ENCODE data around the gene LGR6.
A peak's percentile ranks its signal among the peaks of the same experiment; 100 is the strongest.

LGR6 gene

DNA sequence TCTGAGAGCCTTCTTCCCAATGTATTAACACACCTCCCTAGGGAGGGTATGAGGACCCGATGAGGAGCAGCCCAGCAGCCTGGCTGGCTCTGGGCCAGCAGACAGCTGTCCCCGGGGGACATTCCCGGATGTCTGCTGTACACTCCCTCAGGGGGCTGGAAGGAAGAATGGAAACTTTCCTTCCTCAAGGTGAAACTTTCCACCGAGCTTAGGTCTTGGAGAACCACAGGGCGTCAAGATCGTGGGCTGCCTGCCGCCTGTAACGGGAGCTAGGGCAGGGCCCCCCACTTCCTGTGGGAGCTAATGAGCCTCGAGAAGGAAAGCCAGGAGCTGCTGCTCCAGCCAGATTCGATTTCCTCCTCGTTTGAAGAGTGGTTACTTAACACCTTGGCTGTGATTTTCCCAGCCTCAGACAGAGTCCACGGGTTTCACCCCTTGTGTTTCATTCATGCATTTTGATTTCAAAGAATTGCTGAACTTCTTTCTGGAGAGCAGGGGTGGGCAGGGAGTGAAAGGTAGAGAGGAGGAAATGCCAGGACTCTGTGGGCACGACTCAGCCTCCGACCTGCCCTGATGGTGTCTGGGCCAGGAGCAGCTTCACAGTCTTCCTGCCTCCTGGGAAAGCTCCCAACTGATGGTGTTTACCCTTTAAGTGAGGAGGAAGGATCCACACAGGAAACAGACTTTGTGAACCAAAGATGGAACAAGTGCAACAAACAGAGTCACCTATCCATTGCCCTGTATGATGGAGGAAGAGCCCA, 118.5 kb downstream of the LGR6 start:
- no peak overlapping the region for H3K4me3 Mint-ChIP-seq
- H3K9me3 Mint-ChIP-seq = no peaks in the 10 kb centered on the region
- no peaks in the 10 kb centered on the region for H3K4me1 Mint-ChIP-seq (ENCODE audit: low read depth)
- H3K36me3 Mint-ChIP-seq (ENCODE audit: low read depth) = no peaks in the 10 kb centered on the region
- H3K27me3 Mint-ChIP-seq (ENCODE audit: low read depth) = peaks cover 17% of the 10 kb centered on the region
- H3K27ac Mint-ChIP-seq = no peak overlapping the region

DNA sequence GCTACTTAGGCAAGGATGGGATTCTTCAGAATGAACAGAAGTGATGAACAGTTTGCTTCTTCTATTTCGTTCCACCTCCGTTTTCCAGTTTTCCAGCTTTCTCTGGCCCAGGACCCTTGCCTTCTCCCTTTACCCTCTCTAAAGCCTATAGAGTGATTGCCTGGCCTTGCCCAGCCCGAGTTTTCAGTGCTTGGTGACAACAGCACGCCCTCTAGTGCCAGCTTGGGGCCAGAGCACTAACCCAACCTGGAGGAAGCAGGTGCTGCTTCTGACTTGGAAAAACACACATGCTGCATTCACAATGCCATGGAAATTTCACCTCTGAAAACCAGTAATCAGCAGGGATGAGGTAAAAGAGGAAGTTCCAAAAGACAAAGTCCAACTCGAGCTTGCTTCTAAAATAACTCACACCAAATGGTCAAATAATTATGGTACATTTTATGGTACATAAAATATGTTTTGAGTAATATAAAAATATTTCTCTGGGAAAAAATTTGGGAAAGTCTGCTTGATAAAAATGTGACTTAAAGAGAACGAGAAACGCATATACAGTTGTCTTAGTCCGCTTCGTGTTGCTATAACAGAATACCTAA, 122.1 kb downstream of the LGR6 start:
- H3K4me3 Mint-ChIP-seq = no peak overlapping the region
- no peaks in the 10 kb centered on the region for H3K9me3 Mint-ChIP-seq
- H3K4me1 Mint-ChIP-seq (ENCODE audit: low read depth) = no peaks in the 10 kb centered on the region
- no peaks in the 10 kb centered on the region for H3K36me3 Mint-ChIP-seq (ENCODE audit: low read depth)
- H3K27me3 Mint-ChIP-seq (ENCODE audit: low read depth) = peaks cover 17% of the 10 kb centered on the region
- no peak overlapping the region for H3K27ac Mint-ChIP-seq

DNA sequence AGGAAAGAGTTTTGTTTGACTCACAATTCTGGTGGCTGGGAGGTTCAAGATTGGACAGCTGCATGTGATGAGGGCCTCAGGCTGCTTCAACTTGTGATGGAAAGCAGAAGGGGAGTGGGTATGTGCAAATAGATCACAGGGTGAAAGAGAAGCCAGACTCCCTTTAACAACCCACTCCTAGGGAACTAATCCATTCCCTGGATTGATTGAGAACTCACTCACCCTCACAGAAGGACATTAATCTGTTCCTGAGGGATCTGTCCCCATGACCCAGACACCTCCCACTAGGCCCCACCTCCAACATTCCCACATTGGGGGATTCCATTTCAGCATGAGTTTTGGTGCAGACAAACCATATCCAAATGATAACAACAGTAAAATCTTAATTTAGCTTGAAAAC, 122.6 kb downstream of the LGR6 start:
- Mint-ChIP-seq H3K4me1 (ENCODE audit: low read depth) (no peaks in the 10 kb centered on the region), H3K9me3 (no peaks in the 10 kb centered on the region), H3K36me3 (ENCODE audit: low read depth) (no peaks in the 10 kb centered on the region), H3K27ac (no peak overlapping the region), H3K4me3 (no peak overlapping the region), H3K27me3 (ENCODE audit: low read depth) (peaks cover 18% of the 10 kb centered on the region)

DNA sequence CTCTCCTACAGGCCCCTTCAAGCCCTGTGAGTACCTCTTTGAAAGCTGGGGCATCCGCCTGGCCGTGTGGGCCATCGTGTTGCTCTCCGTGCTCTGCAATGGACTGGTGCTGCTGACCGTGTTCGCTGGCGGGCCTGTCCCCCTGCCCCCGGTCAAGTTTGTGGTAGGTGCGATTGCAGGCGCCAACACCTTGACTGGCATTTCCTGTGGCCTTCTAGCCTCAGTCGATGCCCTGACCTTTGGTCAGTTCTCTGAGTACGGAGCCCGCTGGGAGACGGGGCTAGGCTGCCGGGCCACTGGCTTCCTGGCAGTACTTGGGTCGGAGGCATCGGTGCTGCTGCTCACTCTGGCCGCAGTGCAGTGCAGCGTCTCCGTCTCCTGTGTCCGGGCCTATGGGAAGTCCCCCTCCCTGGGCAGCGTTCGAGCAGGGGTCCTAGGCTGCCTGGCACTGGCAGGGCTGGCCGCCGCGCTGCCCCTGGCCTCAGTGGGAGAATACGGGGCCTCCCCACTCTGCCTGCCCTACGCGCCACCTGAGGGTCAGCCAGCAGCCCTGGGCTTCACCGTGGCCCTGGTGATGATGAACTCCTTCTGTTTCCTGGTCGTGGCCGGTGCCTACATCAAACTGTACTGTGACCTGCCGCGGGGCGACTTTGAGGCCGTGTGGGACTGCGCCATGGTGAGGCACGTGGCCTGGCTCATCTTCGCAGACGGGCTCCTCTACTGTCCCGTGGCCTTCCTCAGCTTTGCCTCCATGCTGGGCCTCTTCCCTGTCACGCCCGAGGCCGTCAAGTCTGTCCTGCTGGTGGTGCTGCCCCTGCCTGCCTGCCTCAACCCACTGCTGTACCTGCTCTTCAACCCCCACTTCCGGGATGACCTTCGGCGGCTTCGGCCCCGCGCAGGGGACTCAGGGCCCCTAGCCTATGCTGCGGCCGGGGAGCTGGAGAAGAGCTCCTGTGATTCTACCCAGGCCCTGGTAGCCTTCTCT, 124.6 kb downstream of the LGR6 start:
- Mint-ChIP-seq H3K4me1 (ENCODE audit: low read depth) (no peaks in the 10 kb centered on the region), H3K4me3 (no peak overlapping the region), H3K27ac (no peak overlapping the region), H3K9me3 (no peaks in the 10 kb centered on the region), H3K36me3 (ENCODE audit: low read depth) (no peaks in the 10 kb centered on the region), H3K27me3 (ENCODE audit: low read depth) (peaks cover 26% of the 10 kb centered on the region)

DNA sequence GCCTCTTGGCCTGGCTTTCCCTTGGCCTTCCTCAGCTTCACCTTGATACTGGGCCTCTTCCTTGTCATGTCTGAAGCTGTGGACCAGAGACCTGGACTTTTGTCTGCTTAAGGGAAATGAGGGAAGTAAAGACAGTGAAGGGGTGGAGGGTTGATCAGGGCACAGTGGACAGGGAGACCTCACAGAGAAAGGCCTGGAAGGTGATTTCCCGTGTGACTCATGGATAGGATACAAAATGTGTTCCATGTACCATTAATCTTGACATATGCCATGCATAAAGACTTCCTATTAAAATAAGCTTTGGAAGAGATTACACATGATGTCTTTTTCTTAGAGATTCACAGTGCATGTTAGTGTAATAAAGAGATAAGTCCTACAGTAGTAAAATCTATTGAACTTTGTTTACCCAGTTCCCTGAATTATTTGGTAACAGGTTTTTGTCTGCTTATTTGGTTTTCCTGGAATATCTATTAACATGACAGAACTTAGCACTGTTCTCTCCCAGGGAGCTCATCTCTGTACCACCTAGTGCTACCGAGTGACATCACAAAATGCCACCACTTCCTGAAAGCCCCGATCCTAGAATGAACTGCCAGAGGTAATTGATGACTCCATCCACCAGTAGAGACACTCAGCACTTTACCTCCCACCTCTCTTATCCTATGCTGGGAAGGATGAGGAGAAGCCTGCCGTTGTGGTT, 125.9 kb downstream of the LGR6 start:
- Mint-ChIP-seq H3K4me1 (ENCODE audit: low read depth) (no peaks in the 10 kb centered on the region), H3K4me3 (no peak overlapping the region), H3K9me3 (no peaks in the 10 kb centered on the region), H3K27ac (no peak overlapping the region), H3K36me3 (ENCODE audit: low read depth) (no peaks in the 10 kb centered on the region), H3K27me3 (ENCODE audit: low read depth) (peaks cover 21% of the 10 kb centered on the region)

DNA sequence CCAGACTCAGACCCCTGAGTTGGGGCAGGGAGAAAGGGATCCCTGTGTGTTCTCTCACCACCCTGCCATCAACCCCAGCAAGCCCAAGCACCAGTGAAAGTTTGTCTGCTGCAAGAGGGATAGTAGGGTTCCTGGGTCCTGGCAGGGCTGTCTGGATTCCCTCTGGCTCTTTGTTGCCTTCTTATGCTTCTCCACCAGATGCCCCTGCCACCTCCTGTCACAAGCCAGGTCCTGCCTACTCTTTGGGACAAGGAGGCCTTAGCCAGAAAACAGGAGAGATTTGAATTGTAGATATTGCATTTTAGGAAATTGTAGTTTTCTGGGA, 126.4 kb downstream of the LGR6 start:
- Mint-ChIP-seq H3K36me3 (ENCODE audit: low read depth) (no peaks in the 10 kb centered on the region), H3K27ac (no peak overlapping the region), H3K27me3 (ENCODE audit: low read depth) (peaks cover 19% of the 10 kb centered on the region), H3K4me3 (no peak overlapping the region), H3K9me3 (no peaks in the 10 kb centered on the region), H3K4me1 (ENCODE audit: low read depth) (no peaks in the 10 kb centered on the region)

DNA sequence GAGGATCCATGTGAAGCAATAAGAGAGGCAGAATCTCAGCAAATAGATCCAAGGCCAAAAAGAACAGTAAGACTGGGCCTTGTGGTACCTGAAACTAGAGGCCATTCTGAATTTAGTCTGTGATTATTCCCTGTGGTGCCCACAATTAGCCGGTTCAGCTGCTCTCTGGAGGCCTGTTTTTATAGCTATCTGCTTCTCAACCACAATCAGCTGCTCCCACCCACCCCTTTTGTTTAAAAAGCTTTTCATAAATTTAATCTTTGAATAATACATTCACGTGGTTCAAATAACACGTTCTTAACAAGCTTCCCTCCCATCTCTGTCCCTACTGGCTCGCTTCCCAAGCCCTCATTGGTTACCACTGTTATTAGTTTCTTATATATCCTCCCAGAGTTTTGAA, 130.1 kb downstream of the LGR6 start:
- Mint-ChIP-seq H3K9me3 (no peaks in the 10 kb centered on the region), H3K36me3 (ENCODE audit: low read depth) (peaks cover 3% of the 10 kb centered on the region), H3K4me1 (ENCODE audit: low read depth) (no peaks in the 10 kb centered on the region), H3K4me3 (no peak overlapping the region), H3K27ac (no peak overlapping the region), H3K27me3 (ENCODE audit: low read depth) (peaks cover 9% of the 10 kb centered on the region)

DNA sequence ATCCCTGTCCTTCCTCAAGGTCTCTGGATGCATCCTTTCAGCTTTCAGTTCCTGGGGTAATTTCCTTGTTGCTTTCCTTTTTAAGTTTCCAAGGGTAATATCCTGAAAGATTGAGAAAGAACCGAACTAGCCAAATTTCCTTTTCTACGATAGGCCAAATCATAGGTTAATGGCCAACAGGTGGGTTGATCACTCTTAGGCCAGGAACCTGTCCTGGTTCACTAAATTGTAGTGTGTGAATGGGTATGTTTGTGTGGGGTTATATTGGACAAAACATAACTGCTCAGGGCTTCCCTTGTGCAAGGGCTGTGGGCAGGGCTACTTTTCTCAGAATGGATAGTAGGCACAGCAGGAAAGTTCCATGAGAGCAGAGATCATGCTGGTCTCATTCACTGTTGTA, 131.0 kb downstream of the LGR6 start:
- Mint-ChIP-seq H3K27ac (no peak overlapping the region), H3K4me1 (ENCODE audit: low read depth) (no peaks in the 10 kb centered on the region), H3K9me3 (no peaks in the 10 kb centered on the region), H3K27me3 (ENCODE audit: low read depth) (peaks cover 9% of the 10 kb centered on the region), H3K4me3 (no peak overlapping the region), H3K36me3 (ENCODE audit: low read depth) (peaks cover 7% of the 10 kb centered on the region)

DNA sequence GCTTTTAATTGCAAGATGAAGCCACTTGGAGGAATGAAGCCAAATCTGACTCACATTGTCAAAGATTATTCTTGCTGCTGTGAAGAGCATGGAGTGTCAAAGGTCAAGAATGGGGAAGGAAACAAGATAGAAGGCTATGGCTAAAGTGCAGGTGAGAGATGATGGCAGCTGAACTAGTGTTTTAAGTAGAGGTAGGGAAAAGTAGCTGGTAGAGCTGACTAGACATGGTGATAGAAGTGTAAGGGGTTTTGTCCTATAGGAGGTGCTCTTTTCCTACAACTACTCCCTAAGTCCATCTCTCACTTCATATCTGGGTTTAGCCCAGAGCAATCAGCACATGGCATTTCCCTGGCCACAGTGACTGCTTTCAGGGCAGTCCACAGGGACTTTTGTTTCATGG, 136.3 kb downstream of the LGR6 start:
- no peaks in the 10 kb centered on the region for H3K9me3 Mint-ChIP-seq
- H3K27ac Mint-ChIP-seq = no peak overlapping the region
- no peaks in the 10 kb centered on the region for H3K27me3 Mint-ChIP-seq (ENCODE audit: low read depth)
- peaks cover 44% of the 10 kb centered on the region for H3K36me3 Mint-ChIP-seq (ENCODE audit: low read depth)
- H3K4me1 Mint-ChIP-seq (ENCODE audit: low read depth) = peaks cover 3% of the 10 kb centered on the region
- H3K4me3 Mint-ChIP-seq = no peak overlapping the region

DNA sequence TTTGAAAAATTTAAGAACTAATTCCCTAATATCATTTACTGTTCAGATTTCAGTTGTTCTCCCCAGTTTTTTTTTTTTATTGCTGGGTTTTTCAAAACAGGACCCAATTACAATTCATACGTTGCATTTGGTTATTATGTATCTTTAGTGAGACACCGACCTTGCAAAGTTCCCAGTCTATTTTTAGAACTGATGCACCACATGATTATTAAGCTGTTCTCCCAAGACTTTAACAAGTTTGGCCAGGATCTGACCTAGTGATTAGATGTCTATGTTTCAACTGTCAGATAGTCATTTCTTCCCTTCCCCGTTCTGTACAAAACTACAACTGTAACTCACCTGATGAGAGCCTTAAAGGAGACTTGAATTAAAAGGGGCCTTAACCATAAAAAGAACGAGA, 140.3 kb downstream of the LGR6 start:
- Mint-ChIP-seq H3K9me3 (no peaks in the 10 kb centered on the region), H3K4me3 (no peak overlapping the region), H3K4me1 (ENCODE audit: low read depth) (peaks cover 10% of the 10 kb centered on the region), H3K36me3 (ENCODE audit: low read depth) (peaks cover 49% of the 10 kb centered on the region), H3K27ac (no peak overlapping the region), H3K27me3 (ENCODE audit: low read depth) (no peaks in the 10 kb centered on the region)

DNA sequence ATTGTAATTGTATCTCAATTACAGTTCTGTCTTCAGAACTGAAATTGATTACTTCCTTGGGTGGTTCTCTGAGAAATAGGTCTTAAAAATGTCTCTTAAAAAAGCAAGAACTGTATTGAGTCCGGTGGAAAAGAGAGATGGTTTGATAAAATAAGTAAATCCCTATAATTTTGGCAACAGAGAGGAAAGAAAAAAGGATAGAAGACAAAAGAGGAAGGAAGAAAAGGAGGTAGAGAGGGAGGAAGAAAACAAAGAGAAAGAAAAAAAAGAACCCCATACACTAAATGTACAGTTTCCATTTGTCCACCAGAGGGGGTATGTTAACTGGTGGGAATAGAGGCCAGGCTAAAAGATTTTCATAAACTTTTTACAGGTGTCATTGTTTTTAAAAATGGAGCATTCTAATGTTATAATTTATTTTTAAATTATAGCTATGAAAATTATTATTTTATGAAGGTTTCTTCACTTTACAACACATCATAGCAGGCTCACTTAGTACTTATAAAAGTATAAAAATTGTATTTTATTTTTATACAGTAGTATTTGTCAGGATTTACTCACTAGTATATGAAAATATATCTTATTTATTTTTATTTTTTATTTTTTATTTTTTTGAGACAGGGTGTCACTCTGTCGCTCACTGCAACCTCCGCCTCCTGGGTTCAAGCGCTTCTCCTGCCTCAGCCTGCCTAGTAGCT, 150.2 kb downstream of the LGR6 start:
- Mint-ChIP-seq H3K4me3 (peak overlapping the region; percentile 57), H3K27ac (peak overlapping the region; percentile 58), H3K9me3 (no peaks in the 10 kb centered on the region), H3K36me3 (ENCODE audit: low read depth) (peaks cover 4% of the 10 kb centered on the region), H3K4me1 (ENCODE audit: low read depth) (peaks cover 26% of the 10 kb centered on the region), H3K27me3 (ENCODE audit: low read depth) (no peaks in the 10 kb centered on the region)

DNA sequence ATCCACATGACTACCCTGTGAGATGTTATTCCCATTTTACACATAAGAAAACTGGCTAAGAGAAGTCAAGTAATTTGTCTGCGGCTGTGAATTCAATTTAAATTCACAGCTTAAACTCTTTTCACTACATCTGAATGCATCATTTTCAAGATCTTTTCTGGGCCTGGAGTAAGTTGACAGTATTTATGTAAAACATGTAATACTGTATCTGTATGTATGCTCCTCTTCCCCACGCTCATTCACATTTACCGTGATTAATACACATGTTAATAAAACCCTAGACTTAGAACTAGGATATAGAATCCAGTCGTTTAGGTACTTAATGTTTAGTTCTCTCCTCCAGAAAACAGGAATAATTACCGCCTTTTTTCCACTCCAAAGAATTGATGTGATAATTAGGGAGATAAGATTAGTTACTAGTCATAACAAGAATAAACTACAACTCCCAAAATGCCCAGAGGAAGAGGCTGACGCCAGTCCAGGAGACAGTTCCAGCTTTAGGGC, 154.5 kb downstream of the LGR6 start:
- peaks cover 25% of the 10 kb centered on the region for H3K4me1 Mint-ChIP-seq (ENCODE audit: low read depth)
- H3K36me3 Mint-ChIP-seq (ENCODE audit: low read depth) = peaks cover 1% of the 10 kb centered on the region
- no peaks in the 10 kb centered on the region for H3K9me3 Mint-ChIP-seq
- H3K4me3 Mint-ChIP-seq = peak overlapping the region; percentile 88
- H3K27ac Mint-ChIP-seq = peak overlapping the region; percentile 95
- H3K27me3 Mint-ChIP-seq (ENCODE audit: low read depth) = no peaks in the 10 kb centered on the region

DNA sequence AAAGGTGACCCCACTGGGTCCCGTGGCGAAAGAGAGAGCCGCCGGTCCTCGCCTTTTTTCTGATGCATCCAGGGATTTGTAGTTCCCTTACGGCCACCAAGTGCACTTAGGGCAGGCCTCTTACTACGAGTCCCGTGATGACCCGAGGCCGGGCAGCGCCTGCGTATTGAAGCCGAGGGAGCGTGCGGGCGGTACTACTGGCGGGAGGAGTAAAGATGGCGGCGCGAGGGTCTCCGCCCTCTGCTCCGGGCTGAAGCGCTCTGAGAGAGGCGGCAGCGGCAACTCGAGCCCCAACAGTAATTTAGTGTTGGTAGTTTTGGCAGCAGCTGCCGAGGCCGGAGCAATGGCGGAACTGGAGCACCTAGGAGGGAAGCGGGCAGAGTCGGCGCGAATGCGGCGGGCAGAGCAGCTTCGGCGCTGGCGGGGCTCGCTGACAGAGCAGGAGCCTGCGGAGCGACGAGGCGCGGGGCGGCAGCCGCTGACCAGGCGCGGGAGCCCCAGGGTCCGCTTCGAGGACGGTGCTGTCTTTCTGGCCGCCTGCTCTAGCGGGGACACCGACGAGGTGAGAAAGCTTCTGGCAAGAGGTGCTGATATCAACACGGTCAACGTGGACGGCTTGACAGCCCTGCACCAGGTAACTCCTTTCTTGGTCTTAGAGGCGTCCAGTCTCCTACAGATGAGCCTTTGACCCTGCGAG, 155.1 kb downstream of the LGR6 start, which contains the start of gene PPP1R12B:
Gene PPP1R12B (plus strand): TSS at position 191 of the 697 bp plus-strand sequence. CDS start 153 bp downstream, at position 344.
- no peaks in the 10 kb centered on the region for H3K27me3 Mint-ChIP-seq (ENCODE audit: low read depth)

More for the DNA sequence above, 155.1 kb downstream of the LGR6 start, which contains the start of gene PPP1R12B:
- H3K4me1 Mint-ChIP-seq (ENCODE audit: low read depth) = peaks cover 22% of the 10 kb centered on the region
- H3K27ac Mint-ChIP-seq = peak within 1 kb of the TSS; percentile 95
- peaks cover 1% of the 10 kb centered on the region for H3K36me3 Mint-ChIP-seq (ENCODE audit: low read depth)
- peak within 1 kb of the TSS; percentile 88 for H3K4me3 Mint-ChIP-seq
- H3K9me3 Mint-ChIP-seq = no peaks in the 10 kb centered on the region

All from T-helper 1 cell treated with Interleukin-12 subunit alpha and Interleukin-12 subunit beta and Interleukin-4 antibody, amounts not matched to agents 30 μg/mL and 1 μg/mL, for 36 hours (primary cell).